Measurements from ENCODE around the gene OR52K2. TPM values are rescaled to one million over a fixed set of nuclear protein-coding genes. Genes with fewer than 3 reads are reported as not detected.

OR52K2 gene
- total RNA-seq, 2 donors from 2014 or later, result not detected

GRCh38 chr11:4493480-4493818, 44.4 kb downstream of the OR52K2 start:
- Mint-ChIP-seq H3K36me3 (no peaks in the 10 kb centered on the region), H3K9me3 (no peaks in the 10 kb centered on the region), H3K27ac (no peak overlapping the region), H3K4me1 (ENCODE audit: low read depth in 2 of 2) (peaks cover 4 to 6% of the 10 kb centered on the region in 2 donors), H3K4me3 (no peak overlapping the region), H3K27me3 (peaks cover 39 to 44% of the 10 kb centered on the region in 2 donors)
- DNase-seq (ENCODE audit: low spot score), result no peak
- ATAC-seq, result no peak

- peaks cover 4 to 6% of the 10 kb centered on the region in 2 donors for H3K4me1 Mint-ChIP-seq (ENCODE audit: low read depth in 2 of 2)
- no peak overlapping the region for H3K27ac Mint-ChIP-seq
- no peaks in the 10 kb centered on the region for H3K9me3 Mint-ChIP-seq
- H3K27me3 Mint-ChIP-seq, result peaks cover 30 to 34% of the 10 kb centered on the region in 2 donors
- H3K4me3 Mint-ChIP-seq, result no peak overlapping the region
- ATAC-seq (no peak), DNase-seq (ENCODE audit: low spot score) (no peak)
- no peaks in the 10 kb centered on the region for H3K36me3 Mint-ChIP-seq
Observed at GRCh38 chr11:4495487-4495886, 46.4 kb downstream of the OR52K2 start.

GRCh38 chr11:4495986-4496385, 46.9 kb downstream of the OR52K2 start:
- Mint-ChIP-seq H3K27me3 (peaks cover 33 to 37% of the 10 kb centered on the region in 2 donors), H3K4me3 (no peak overlapping the region), H3K9me3 (no peaks in the 10 kb centered on the region), H3K36me3 (no peaks in the 10 kb centered on the region), H3K4me1 (ENCODE audit: low read depth in 2 of 2) (peaks cover 4 to 6% of the 10 kb centered on the region in 2 donors), H3K27ac (no peak overlapping the region)
- no peak for DNase-seq (ENCODE audit: low spot score)
- no peak for ATAC-seq

- H3K27me3 Mint-ChIP-seq, result peaks cover 29 to 36% of the 10 kb centered on the region in 2 donors
- H3K4me3 Mint-ChIP-seq, result no peak overlapping the region
Observed at GRCh38 chr11:4496557-4497248, 47.6 kb downstream of the OR52K2 start.

More at GRCh38 chr11:4496557-4497248, 47.6 kb downstream of the OR52K2 start:
- Mint-ChIP-seq H3K36me3 (no peaks in the 10 kb centered on the region), H3K9me3 (no peaks in the 10 kb centered on the region), H3K4me1 (ENCODE audit: low read depth in 2 of 2) (peaks cover 4 to 6% of the 10 kb centered on the region in 2 donors), H3K27ac (no peak overlapping the region)
- DNase-seq (ENCODE audit: low spot score) (no peak), ATAC-seq (no peak)

Other genes with a start within 250 kb of the OR52K2 start
- gene OR52B4, start 80.9 kb upstream of the OR52K2 start, total RNA-seq, result not detected
- 10 to 100 TPM; 27.3 to 41.3 TPM for gene TRIM21, start 55.6 kb upstream of the OR52K2 start, total RNA-seq
- not detected for gene OR52K1, start 33.4 kb downstream of the OR52K2 start, total RNA-seq
- gene OR52M1, start 95.9 kb downstream of the OR52K2 start, total RNA-seq, result not detected
- not detected for gene OR52I2, start 132.4 kb downstream of the OR52K2 start, total RNA-seq
- gene OR52I1, start 144.7 kb downstream of the OR52K2 start, total RNA-seq, result not detected
- gene TRIM68, start 158.9 kb downstream of the OR52K2 start, total RNA-seq, result 10 to 100 TPM; 12.6 to 15.3 TPM
- not detected for gene OR51D1, start 188.2 kb downstream of the OR52K2 start, total RNA-seq
- gene OR51E1, start 194.7 kb downstream of the OR52K2 start, total RNA-seq, result not detected
- not detected for gene OR51E2, start 248.6 kb downstream of the OR52K2 start, total RNA-seq